SU-DHL-6 (cell line): ENCODE measurements around the gene UBE3B.

ENCODE experiments used
- CTCF ChIP-seq: fragments of 200-600 bp; sonication (generic); IDR thresholded peaks from one replicate; pipeline ENCODE4 v1.5.1; 2017; ENCODE audit warnings: antibody characterized with exemption, mild to moderate bottlenecking, low read length, moderate library complexity; ENCODE audit not compliant: insufficient read depth, poor library complexity, severe bottlenecking
- EZH2phosphoT487 ChIP-seq: fragments of 200-600 bp; sonication (generic), shearing (Covaris generic); conservative IDR thresholded peaks from 2 replicates; pipeline ENCODE4 v1.6.1; 2018; ENCODE audit warnings: mild to moderate bottlenecking, antibody characterized with exemption, low read length, moderate library complexity, mixed read lengths

- TF ChIP-seq CTCF (no peak), EZH2phosphoT487 (no peak)
Measured at GRCh38 chr12:109467978-109468676, 9.3 kb upstream of the UBE3B start.
